Stimulated activated CD4-positive, alpha-beta T cell treated with anti-CD3 and anti-CD28 coated beads, Interleukin-15, amount 100 ng/mL, for 48 hours (primary cell): ENCODE measurements around the gene WDR27.
"Not testable (repeated sequence)": the region's sequence is repeated elsewhere in the genome, so short reads cannot be mapped to it uniquely, and the experiment has no call there.

ENCODE experiments used
- DNase-seq, 2 donors: peaks; one replicate each; pipeline ENCODE4 v3.0.0-alpha.2; 2020; ENCODE audit warnings: low read depth in 2 of 2

The WDR27 gene

GRCh38 chr6:169521825-169522224 lies 180.0 kb downstream of the WDR27 start:
- no peak for DNase-seq

- DNase-seq: no peak
These were observed 181.7 kb downstream of the WDR27 start for GRCh38 chr6:169520104-169520503.

GRCh38 chr6:169518451-169518850 lies 183.4 kb downstream of the WDR27 start:
- no peak for DNase-seq

- no peak for DNase-seq
These were observed 188.2 kb downstream of the WDR27 start for GRCh38 chr6:169513478-169514193.

- DNase-seq: not testable (repeated sequence)
These were observed 190.0 kb downstream of the WDR27 start for GRCh38 chr6:169511785-169512184.

GRCh38 chr6:169510871-169511270 lies 191.0 kb downstream of the WDR27 start:
- no peak for DNase-seq

- no peak for DNase-seq
These were observed 193.4 kb downstream of the WDR27 start for GRCh38 chr6:169508452-169508851.

GRCh38 chr6:169503422-169504152 lies 198.2 kb downstream of the WDR27 start:
- DNase-seq: no peak

GRCh38 chr6:169502445-169502844 lies 199.4 kb downstream of the WDR27 start:
- no peak for DNase-seq

GRCh38 chr6:169501777-169502313 lies 200.0 kb downstream of the WDR27 start:
- DNase-seq: no peak

- DNase-seq: no peak
These were observed 200.7 kb downstream of the WDR27 start for GRCh38 chr6:169501128-169501527.

- DNase-seq: no peak
These were observed 201.1 kb downstream of the WDR27 start for GRCh38 chr6:169500688-169501087.

GRCh38 chr6:169499848-169500247 lies 202.0 kb downstream of the WDR27 start:
- no peak for DNase-seq

GRCh38 chr6:169498916-169499513 lies 202.8 kb downstream of the WDR27 start:
- DNase-seq: no peak

- DNase-seq: no peak
These were observed 206.2 kb downstream of the WDR27 start for GRCh38 chr6:169495601-169496000.

GRCh38 chr6:169494038-169494437 lies 207.8 kb downstream of the WDR27 start:
- DNase-seq: no peak

GRCh38 chr6:169491482-169491881 lies 210.3 kb downstream of the WDR27 start:
- no peak for DNase-seq

- DNase-seq: no peak
These were observed 211.0 kb downstream of the WDR27 start for GRCh38 chr6:169490830-169491229.

GRCh38 chr6:169490246-169490641 lies 211.6 kb downstream of the WDR27 start:
- DNase-seq: no peak

GRCh38 chr6:169489563-169490245 lies 212.1 kb downstream of the WDR27 start:
- DNase-seq: no peak

GRCh38 chr6:169487579-169488436 lies 214.0 kb downstream of the WDR27 start:
- no peak for DNase-seq
